ENCODE measurements around the gene CAMK2D.
"Not testable (repeated sequence)": the region's sequence is repeated elsewhere in the genome, so short reads cannot be mapped to it uniquely, and the experiment has no call there.

Gene CAMK2D

DNA sequence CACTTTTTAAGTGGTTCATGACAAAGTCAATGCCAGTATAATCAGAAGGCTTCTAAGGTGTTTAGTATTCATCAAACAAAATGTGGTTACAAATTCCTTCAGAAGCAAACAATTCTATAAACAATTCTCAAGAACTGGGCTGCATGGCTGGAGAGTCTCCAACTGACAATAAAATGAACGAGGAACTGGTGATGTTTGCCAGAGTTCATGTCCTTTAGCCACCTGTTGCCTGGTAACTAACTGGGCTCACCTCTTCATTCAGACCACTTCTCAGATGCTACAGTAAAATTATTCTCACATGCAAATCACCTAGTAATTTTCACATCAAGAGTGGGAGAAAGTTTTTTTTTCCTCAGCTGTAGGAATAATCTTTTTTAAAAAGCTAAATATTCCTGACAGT lies 53.3 kb downstream of the CAMK2D start:
- H3K4me3 ChIP-seq (ENCODE audit: low read depth in 1 of 2, low read length in 2 of 2): no peak overlapping the region
- no peaks in the 10 kb centered on the region for H3K4me1 ChIP-seq (ENCODE audit: insufficient read depth, low read length)
- ATAC-seq (ENCODE audit: insufficient read depth, low read depth) (no peak), DNase-seq (no peak)
- no peak overlapping the region for H3K9ac ChIP-seq (ENCODE audit: low read depth, low read length)
- no peaks in the 10 kb centered on the region for H3K79me2 ChIP-seq (ENCODE audit: insufficient read depth, low read length)
- no peaks in the 10 kb centered on the region for H3K27me3 ChIP-seq (ENCODE audit: insufficient read depth, low read length, poor library complexity)
- no peak overlapping the region for H3K27ac ChIP-seq (ENCODE audit: low read length)
- no peaks in the 10 kb centered on the region for H3K9me3 ChIP-seq (ENCODE audit: insufficient read depth, low read length, severe bottlenecking)
- no peaks in the 10 kb centered on the region for H4K20me1 ChIP-seq (ENCODE audit: insufficient read depth, low read length)
- H2AFZ ChIP-seq (ENCODE audit: low read depth, low read length): no peak overlapping the region
- H3K4me2 ChIP-seq (ENCODE audit: insufficient read depth, low read length): no peak overlapping the region
- no peak for TF ChIP-seq EZH2 (IDR thresholded peaks at IDR 0.05; ENCODE audit: borderline replicate concordance, low read depth, low read length, severe bottlenecking)
- TF ChIP-seq, protein P1, sequence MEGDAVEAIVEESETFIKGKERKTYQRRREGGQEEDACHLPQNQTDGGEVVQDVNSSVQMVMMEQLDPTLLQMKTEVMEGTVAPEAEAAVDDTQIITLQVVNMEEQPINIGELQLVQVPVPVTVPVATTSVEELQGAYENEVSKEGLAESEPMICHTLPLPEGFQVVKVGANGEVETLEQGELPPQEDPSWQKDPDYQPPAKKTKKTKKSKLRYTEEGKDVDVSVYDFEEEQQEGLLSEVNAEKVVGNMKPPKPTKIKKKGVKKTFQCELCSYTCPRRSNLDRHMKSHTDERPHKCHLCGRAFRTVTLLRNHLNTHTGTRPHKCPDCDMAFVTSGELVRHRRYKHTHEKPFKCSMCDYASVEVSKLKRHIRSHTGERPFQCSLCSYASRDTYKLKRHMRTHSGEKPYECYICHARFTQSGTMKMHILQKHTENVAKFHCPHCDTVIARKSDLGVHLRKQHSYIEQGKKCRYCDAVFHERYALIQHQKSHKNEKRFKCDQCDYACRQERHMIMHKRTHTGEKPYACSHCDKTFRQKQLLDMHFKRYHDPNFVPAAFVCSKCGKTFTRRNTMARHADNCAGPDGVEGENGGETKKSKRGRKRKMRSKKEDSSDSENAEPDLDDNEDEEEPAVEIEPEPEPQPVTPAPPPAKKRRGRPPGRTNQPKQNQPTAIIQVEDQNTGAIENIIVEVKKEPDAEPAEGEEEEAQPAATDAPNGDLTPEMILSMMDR (IDR thresholded peaks at IDR 0.05; ENCODE audit: borderline replicate concordance, extremely low read depth, low read length, poor library complexity, severe bottlenecking): no peak
- H3K36me3 ChIP-seq (ENCODE audit: insufficient read depth, low read length): no peaks in the 10 kb centered on the region

DNA sequence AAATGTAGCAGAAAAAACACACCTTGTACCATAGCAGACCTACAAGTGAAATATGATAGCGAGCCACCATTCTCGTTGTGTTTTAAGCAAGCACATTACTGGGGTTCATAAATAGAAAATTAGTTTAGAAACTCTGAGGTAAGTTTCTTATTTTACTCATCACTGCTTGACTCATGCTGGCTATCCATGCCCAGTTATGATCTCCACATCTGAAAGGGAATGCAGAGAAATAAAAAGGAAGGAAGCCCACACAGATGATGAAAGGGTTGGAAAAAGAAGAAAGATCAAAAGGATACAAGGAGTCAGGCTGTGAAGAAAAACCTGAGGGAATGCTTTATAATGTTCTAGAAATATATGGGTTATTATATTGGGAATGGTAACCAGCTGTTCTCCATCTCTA lies 54.5 kb downstream of the CAMK2D start:
- Histone ChIP-seq H3K4me1 (ENCODE audit: insufficient read depth, low read length) (no peaks in the 10 kb centered on the region), H3K4me3 (ENCODE audit: low read depth in 1 of 2, low read length in 2 of 2) (no peak overlapping the region), H3K27ac (ENCODE audit: low read length) (no peak overlapping the region), H3K4me2 (ENCODE audit: insufficient read depth, low read length) (no peak overlapping the region), H4K20me1 (ENCODE audit: insufficient read depth, low read length) (no peaks in the 10 kb centered on the region), H3K9me3 (ENCODE audit: insufficient read depth, low read length, severe bottlenecking) (no peaks in the 10 kb centered on the region), H2AFZ (ENCODE audit: low read depth, low read length) (no peak overlapping the region), H3K36me3 (ENCODE audit: insufficient read depth, low read length) (no peaks in the 10 kb centered on the region), H3K27me3 (ENCODE audit: insufficient read depth, low read length, poor library complexity) (no peaks in the 10 kb centered on the region), H3K79me2 (ENCODE audit: insufficient read depth, low read length) (no peaks in the 10 kb centered on the region), H3K9ac (ENCODE audit: low read depth, low read length) (no peak overlapping the region)
- ATAC-seq (ENCODE audit: insufficient read depth, low read depth) (no peak), DNase-seq (no peak)
- TF ChIP-seq EZH2 (IDR thresholded peaks at IDR 0.05; ENCODE audit: borderline replicate concordance, low read depth, low read length, severe bottlenecking): no peak
- TF ChIP-seq, protein P1 (IDR thresholded peaks at IDR 0.05; ENCODE audit: borderline replicate concordance, extremely low read depth, low read length, poor library complexity, severe bottlenecking): no peak

DNA sequence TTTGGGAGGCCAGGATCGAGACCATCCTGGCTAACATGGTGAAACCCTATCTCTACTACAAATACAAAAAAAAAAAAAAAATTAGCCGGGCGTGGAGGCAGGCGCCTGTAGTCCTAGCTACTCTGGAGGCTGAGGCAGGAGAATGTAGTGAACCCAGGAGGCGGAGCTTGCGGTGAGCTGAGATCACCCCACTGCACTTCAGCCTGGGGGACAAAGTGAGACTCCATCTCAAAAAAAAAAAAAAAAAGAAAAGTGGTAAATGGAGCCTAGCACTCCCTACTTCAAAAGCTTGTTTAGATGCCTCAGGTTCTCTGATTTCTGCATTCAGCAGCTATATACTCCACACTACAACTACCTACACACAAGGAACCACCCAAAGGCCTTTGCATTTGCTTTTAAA lies 56.4 kb downstream of the CAMK2D start:
- not testable (repeated sequence) for H3K4me1 ChIP-seq (ENCODE audit: insufficient read depth, low read length); H3K27me3 ChIP-seq (ENCODE audit: insufficient read depth, low read length, poor library complexity); H3K9me3 ChIP-seq (ENCODE audit: insufficient read depth, low read length, severe bottlenecking); H4K20me1 ChIP-seq (ENCODE audit: insufficient read depth, low read length); H3K9ac ChIP-seq (ENCODE audit: low read depth, low read length); H3K36me3 ChIP-seq (ENCODE audit: insufficient read depth, low read length); ATAC-seq (ENCODE audit: insufficient read depth, low read depth); H2AFZ ChIP-seq (ENCODE audit: low read depth, low read length); H3K79me2 ChIP-seq (ENCODE audit: insufficient read depth, low read length); H3K4me3 ChIP-seq (ENCODE audit: low read depth in 1 of 2, low read length in 2 of 2); DNase-seq; H3K27ac ChIP-seq (ENCODE audit: low read length); H3K4me2 ChIP-seq (ENCODE audit: insufficient read depth, low read length)

GRCh38 chr4:113702596-113702995 lies 58.9 kb downstream of the CAMK2D start:
- H3K27me3 ChIP-seq (ENCODE audit: insufficient read depth, low read length, poor library complexity); H3K4me2 ChIP-seq (ENCODE audit: insufficient read depth, low read length); H3K9me3 ChIP-seq (ENCODE audit: insufficient read depth, low read length, severe bottlenecking); DNase-seq; H3K79me2 ChIP-seq (ENCODE audit: insufficient read depth, low read length); H4K20me1 ChIP-seq (ENCODE audit: insufficient read depth, low read length); H2AFZ ChIP-seq (ENCODE audit: low read depth, low read length); H3K4me3 ChIP-seq (ENCODE audit: low read depth in 1 of 2, low read length in 2 of 2); H3K36me3 ChIP-seq (ENCODE audit: insufficient read depth, low read length); H3K4me1 ChIP-seq (ENCODE audit: insufficient read depth, low read length); H3K27ac ChIP-seq (ENCODE audit: low read length); H3K9ac ChIP-seq (ENCODE audit: low read depth, low read length): not testable (repeated sequence)
- ATAC-seq (ENCODE audit: insufficient read depth, low read depth): peak; percentile 44; the same call in 1 of the 3 replicates

Measured in DND-41 (cell line).